ENCODE results near the gene VSIR.

Gene VSIR

DNA sequence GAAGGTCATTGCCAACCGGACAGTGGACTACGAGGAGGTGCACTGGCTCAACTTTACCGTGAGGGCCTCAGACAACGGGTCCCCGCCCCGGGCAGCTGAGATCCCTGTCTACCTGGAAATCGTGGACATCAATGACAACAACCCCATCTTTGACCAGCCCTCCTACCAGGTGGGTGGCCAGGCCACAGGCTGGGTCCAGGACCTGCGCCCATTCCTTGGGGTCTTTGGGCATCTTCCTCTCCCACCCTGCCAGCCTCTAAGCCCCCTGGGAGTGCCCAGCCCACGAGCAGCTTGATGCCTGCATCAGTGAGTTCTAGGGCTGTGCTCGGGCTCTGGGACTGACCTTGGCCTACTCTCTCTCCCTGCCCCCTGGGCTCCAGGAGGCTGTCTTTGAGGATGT lies 25.8 kb upstream of the VSIR start:
- DNase-seq (ENCODE audit: low read depth): no peak
- TF ChIP-seq CTCF (conservative IDR thresholded peaks at IDR 0.05; ENCODE audit: low read depth, low read length): no peak

DNA sequence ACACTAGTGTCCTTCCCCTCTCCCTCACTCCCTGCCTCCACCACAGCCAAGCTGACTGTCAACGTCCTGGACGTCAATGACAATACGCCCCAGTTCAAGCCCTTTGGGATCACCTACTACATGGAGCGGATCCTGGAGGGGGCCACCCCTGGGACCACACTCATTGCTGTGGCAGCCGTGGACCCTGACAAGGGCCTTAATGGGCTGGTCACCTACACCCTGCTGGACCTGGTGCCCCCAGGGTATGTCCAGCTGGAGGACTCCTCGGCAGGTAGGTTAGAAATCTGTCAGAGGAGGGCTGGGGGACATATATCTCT lies 24.9 kb upstream of the VSIR start:
- TF ChIP-seq CTCF (conservative IDR thresholded peaks at IDR 0.05; ENCODE audit: low read depth, low read length): no peak
- DNase-seq (ENCODE audit: low read depth): no peak
- H3K4me3 ChIP-seq (ENCODE audit: low read depth, low read length): no peak overlapping the region

More for the DNA sequence above, 25.8 kb upstream of the VSIR start:
- H3K4me3 ChIP-seq (ENCODE audit: low read depth, low read length): no peak overlapping the region

GRCh38 chr10:71797533-71798307 lies 24.4 kb upstream of the VSIR start:
- no peak for TF ChIP-seq CTCF (conservative IDR thresholded peaks at IDR 0.05; ENCODE audit: low read depth, low read length)
- no peak overlapping the region for H3K4me3 ChIP-seq (ENCODE audit: low read depth, low read length)
- no peak for DNase-seq (ENCODE audit: low read depth)

DNA sequence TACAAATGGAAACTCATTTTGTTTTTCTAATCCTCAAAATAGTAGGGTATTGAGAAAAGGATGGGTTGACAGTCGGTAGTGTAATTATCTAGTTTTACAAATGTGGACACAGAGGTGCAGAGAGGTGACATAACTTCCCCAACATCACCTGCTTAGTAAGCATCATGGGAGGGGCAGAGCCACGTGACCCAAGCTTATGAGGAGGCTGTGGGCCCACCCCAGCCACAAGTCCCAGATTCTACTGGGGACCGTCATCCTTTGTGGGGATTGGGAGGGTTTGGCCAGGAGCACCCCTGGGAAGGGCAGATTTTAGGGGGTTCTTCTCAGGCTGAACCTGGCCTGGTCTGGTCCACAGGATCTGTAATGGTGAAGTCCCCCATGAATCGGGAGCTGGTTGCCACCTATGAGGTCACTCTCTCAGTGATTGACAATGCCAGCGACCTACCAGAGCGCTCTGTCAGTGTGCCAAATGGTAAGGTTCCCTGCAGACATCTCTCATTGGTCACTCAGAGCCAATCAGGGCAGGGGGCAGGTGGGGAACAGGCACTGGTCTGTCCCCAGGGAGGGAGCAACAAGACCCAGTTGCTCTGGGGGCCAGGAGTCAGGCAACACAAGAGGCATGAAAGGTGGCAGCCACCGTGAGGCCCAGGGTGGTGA lies 23.6 kb upstream of the VSIR start:
- TF ChIP-seq CTCF (conservative IDR thresholded peaks at IDR 0.05; ENCODE audit: low read depth, low read length): no peak
- DNase-seq (ENCODE audit: low read depth): no peak
- no peak overlapping the region for H3K4me3 ChIP-seq (ENCODE audit: low read depth, low read length)

- H3K4me3 ChIP-seq (ENCODE audit: low read depth, low read length): no peak overlapping the region
- DNase-seq (ENCODE audit: low read depth): peak; percentile 49
- no peak for TF ChIP-seq CTCF (conservative IDR thresholded peaks at IDR 0.05; ENCODE audit: low read depth, low read length)
Measured at GRCh38 chr10:71795248-71795647, 21.9 kb upstream of the VSIR start.

DNA sequence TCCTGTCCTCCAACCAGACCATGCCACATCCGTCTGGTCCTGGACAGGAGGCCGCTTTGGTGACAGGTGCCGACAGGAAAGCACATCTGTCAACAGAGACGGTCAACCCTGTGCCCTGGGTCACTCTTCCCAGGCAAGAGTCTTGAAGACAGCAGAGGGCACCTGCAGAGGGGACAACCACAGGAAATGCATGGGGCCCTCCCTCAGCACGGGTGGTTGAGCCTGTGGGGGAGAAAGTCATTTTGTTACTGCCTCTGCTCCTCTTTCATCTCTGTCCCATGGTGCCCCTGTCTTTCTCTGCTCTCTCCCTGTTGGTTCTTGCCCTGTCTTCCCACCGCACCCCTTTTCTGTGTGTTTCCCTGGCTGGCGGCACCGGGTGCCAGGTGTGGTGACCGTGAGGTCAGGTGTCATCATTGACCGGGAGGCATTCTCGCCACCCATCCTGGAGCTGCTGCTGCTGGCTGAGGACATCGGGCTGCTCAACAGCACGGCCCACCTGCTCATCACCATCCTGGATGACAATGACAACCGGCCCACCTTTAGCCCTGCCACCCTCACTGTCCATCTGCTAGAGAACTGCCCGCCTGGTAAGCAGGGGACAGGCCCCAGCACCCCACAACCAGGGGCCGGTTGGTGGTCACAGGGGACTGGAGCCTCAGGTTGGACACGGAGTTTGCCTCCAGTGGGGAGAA lies 17.6 kb upstream of the VSIR start:
- no peak for TF ChIP-seq CTCF (conservative IDR thresholded peaks at IDR 0.05; ENCODE audit: low read depth, low read length)
- DNase-seq (ENCODE audit: low read depth): no peak
- H3K4me3 ChIP-seq (ENCODE audit: low read depth, low read length): no peak overlapping the region

All from choroid plexus epithelial cell (primary cell).